GM12878 (cell line): ENCODE results near the gene SAMD3. TPM values are rescaled to one million over a fixed set of nuclear protein-coding genes. Genes with fewer than 3 reads are reported as not detected.

Source experiments
- ATAC-seq: fragments of 200-7000 bp; cut with Tn5 transposase; 3 replicates; pipeline ENCODE4 v1.9.1; 2020; ENCODE audit warnings: mild to moderate bottlenecking, moderate library complexity
- BruUV-seq: library from RNA; stranded (reverse); fragments of 400-500 nt; replicated peaks from 2 replicates; lab custom pipeline; 2021; lab: Mats Ljungman, UMichigan
- CTCF ChIA-PET: fragments of 300-600 bp; sonication (Branson Sonifier 250); formaldehyde crosslinking; extraction: SDS; loops from one replicate; lab custom pipeline; 2021; ENCODE audit warnings: inconsistent platforms; lab: Yijun Ruan, JAX
- POLR2A ChIA-PET: fragments of 350-600 bp; formaldehyde crosslinking; extraction: SDS; loops from one replicate; lab custom pipeline; 2021; ENCODE audit warnings: inconsistent platforms; lab: Charles Lee
- RAD21 ChIA-PET: fragments of 300-600 bp; sonication (Branson Sonifier 250); formaldehyde crosslinking; loops from one replicate; lab custom pipeline; 2023; ENCODE audit warnings: antibody characterized with exemption; ENCODE audit not compliant: unreplicated experiment; lab: Charles Lee
- SMC1A ChIA-PET: fragments of 300-600 bp; sonication (Branson Sonifier 250); formaldehyde crosslinking; loops from one replicate; lab custom pipeline; 2023; ENCODE audit not compliant: unreplicated experiment, uncharacterized antibody; lab: Charles Lee
- DNase-seq: peaks from one replicate; pipeline ENCODE4 v3.0.0-alpha.2; 2011; ENCODE audit warnings: low read depth, low spot score
- FAIRE-seq: peaks from 3 replicates; lab custom pipeline; 2011; peaks lifted over from hg19 to GRCh38; lab: Jason Lieb, UNC
- H2AFZ ChIP-seq: 2 replicates; pipeline ENCODE4 v1.6.0; 2011; ENCODE audit warnings: low read depth, low read length, control low read depth; ENCODE audit not compliant: control insufficient read depth
- H3K27ac ChIP-seq: 2 replicates; pipeline ENCODE4 v1.5.1; 2011; ENCODE audit warnings: control low read depth; ENCODE audit not compliant: control insufficient read depth, insufficient read depth
- H3K27me3 ChIP-seq, 2 experiments: replicated peaks in 1 of 2; 2 replicates each; pipeline versions ENCODE4 v1.6.0 to v1.6.1; 2011; ENCODE audit warnings: low read length in 1 of 2; ENCODE audit not compliant: control insufficient read depth in 2 of 2, insufficient read depth in 2 of 2
- H3K36me3 ChIP-seq, 2 experiments: 2 replicates each; pipeline ENCODE4 v1.5.1; 2011; ENCODE audit warnings: low read length in 1 of 2; ENCODE audit not compliant: control insufficient read depth in 2 of 2, insufficient read depth in 2 of 2
- H3K4me1 ChIP-seq: 2 replicates; pipeline ENCODE4 v1.6.1; 2011; ENCODE audit warnings: mild to moderate bottlenecking, low read length, moderate library complexity, mixed read lengths; ENCODE audit not compliant: control insufficient read depth, insufficient read depth
- H3K4me2 ChIP-seq: 2 replicates; pipeline ENCODE4 v1.6.0; 2011; ENCODE audit warnings: control low read depth; ENCODE audit not compliant: control insufficient read depth, insufficient read depth
- H3K4me3 ChIP-seq: fragments of 200-600 bp; sonication (generic); 2 replicates; pipeline ENCODE4 v1.5.1; 2016
- H3K79me2 ChIP-seq: 2 replicates; pipeline ENCODE4 v1.6.0; 2011; ENCODE audit warnings: low read length; ENCODE audit not compliant: control insufficient read depth, insufficient read depth
- H3K9ac ChIP-seq: 2 replicates; pipeline ENCODE4 v1.8.0; 2011; ENCODE audit warnings: low read length, control low read depth, mixed read lengths; ENCODE audit not compliant: control insufficient read depth, insufficient read depth
- H3K9me3 ChIP-seq: replicated peaks from 3 replicates; pipeline ENCODE4 v1.5.1; 2011; ENCODE audit warnings: mild to moderate bottlenecking, low read length; ENCODE audit not compliant: control insufficient read depth, insufficient read depth
- H4K20me1 ChIP-seq: 2 replicates; pipeline ENCODE4 v1.6.0; 2011; ENCODE audit not compliant: control insufficient read depth, insufficient read depth
- BMI1 ChIP-seq: fragments of 450-650 bp; IDR thresholded peaks from 2 replicates; pipeline ENCODE4 v1.6.1; 2016; ENCODE audit warnings: mild to moderate bottlenecking, moderate library complexity, borderline replicate concordance
- CBX5 ChIP-seq: sonication (generic); IDR thresholded peaks from 2 replicates; pipeline ENCODE4 v1.6.1; 2016; ENCODE audit warnings: low read depth, moderate library complexity, mild to moderate bottlenecking, inconsistent platforms
- CEBPB ChIP-seq, 2 experiments: fragments of 150-350 bp in 1 of 2; IDR thresholded peaks; 2 replicates each; pipeline ENCODE4 v1.6.1; 2012 to 2014; ENCODE audit warnings: low read depth in 2 of 2, low read length in 2 of 2, borderline replicate concordance in 1 of 2, inconsistent platforms in 1 of 2
- CUX1 ChIP-seq: IDR thresholded peaks from 2 replicates; pipeline ENCODE4 v1.6.1; 2012; ENCODE audit warnings: improper control_type of control experiment, low read depth, low read length; ENCODE audit not compliant: insufficient replicate concordance
- IRF5 ChIP-seq: fragments of 450-650 bp; IDR thresholded peaks from 2 replicates; pipeline ENCODE4 v1.6.1; 2017; ENCODE audit warnings: borderline replicate concordance
- POU2F2 ChIP-seq: IDR thresholded peaks from 3 replicates; pipeline ENCODE4 v1.6.1; 2011; ENCODE audit warnings: low read depth, mild to moderate bottlenecking, low read length, borderline replicate concordance
- REST ChIP-seq: IDR thresholded peaks from 2 replicates; pipeline ENCODE4 v1.6.1; 2012; ENCODE audit warnings: mild to moderate bottlenecking, low read depth, low read length
- ZNF687 ChIP-seq: fragments of 450-650 bp; IDR thresholded peaks from 2 replicates; pipeline ENCODE4 v1.6.1; 2017; ENCODE audit warnings: mild to moderate bottlenecking, moderate library complexity
- ZZZ3 ChIP-seq: IDR thresholded peaks from 2 replicates; pipeline ENCODE4 v1.6.1; 2011; ENCODE audit warnings: low read depth; ENCODE audit not compliant: control insufficient read depth, insufficient read length
- whole genome bisulfite sequencing: methylation state at CpG from one replicate; pipeline ENCODE4 v1.1.6; 2016; ENCODE audit warnings: low lambda C conversion rate; ENCODE audit not compliant: insufficient replicate concordance, insufficient coverage; ENCODE audit errors: missing lambda C conversion rate; 5-methylcytosine and 5-hydroxymethylcytosine counted together
- in situ Hi-C: fragments of 300-500 bp; cut with MboI; formaldehyde crosslinking; loops from 9 replicates; pipeline ENCODE4 v1.14.3; 2018; ENCODE audit warnings: mixed read lengths
- intact Hi-C: fragments of 100-400 bp; cut with micrococcal nuclease; formaldehyde crosslinking; loops from one replicate; pipeline ENCODE4 v1.14.2; 2022; ENCODE audit not compliant: unreplicated experiment
- polyA plus RNA-seq, 11 experiments: library from polyadenylated mRNA; depleted of rRNA in 4 of 11; unstranded in 6 of 11; stranded (reverse) in 5 of 11; fragments of >200 nt; fragmentation: Nextera tagmentation in 4 of 11; fragmentation: Illumina TruSeq in 1 of 11; extraction: Ambion mirVana in 4 of 11; extraction: Trizol in 1 of 11; gene quantifications; 1 replicate in 1 of 11; 2 replicates in 10 of 11; pipeline versions ENCODE4 v1.2.1 to v1.2.3, GENCODE V29; 2011 to 2016; ENCODE audit warnings: inconsistent platforms in 2 of 11, missing spikeins in 2 of 11, low read depth in 1 of 11
- total RNA-seq, 4 experiments: library from RNA; depleted of rRNA in 3 of 4; stranded (reverse); fragments of >200 nt in 3 of 4; fragmentation: Illumina TruSeq in 1 of 4; extraction: Trizol in 1 of 4; gene quantifications; 2 replicates each; pipeline versions ENCODE4 v1.2.1 to v1.2.3, GENCODE V29; 2013 to 2021

The SAMD3 gene
- total and polyA plus RNA-seq, 10 of the 15 experiments (the other 5 are each of a cell fraction or from before 2014, with no cell fraction given) = 0.04 to 2.3 (median 0.39) TPM; not detected in 2

- no TSS peak for BruUV-seq
- ATAC-seq (no peak), DNase-seq (no peak), FAIRE-seq (no peak)
- intact Hi-C loops (no loop called here), in situ Hi-C loops (no loop called here)
- no peaks in the 10 kb centered on the region for H3K4me1 ChIP-seq
- no peak overlapping the region for H3K27ac ChIP-seq
- no peaks in the 10 kb centered on the region for H3K9me3 ChIP-seq
- no peaks in the 10 kb centered on the region for H3K79me2 ChIP-seq
- WGBS = 47% methylated on average over 4 of the region's 4 CpGs
- no peak overlapping the region for H3K9ac ChIP-seq
- RAD21 ChIA-PET = no interaction called here
- no peak overlapping the region for H3K4me2 ChIP-seq
- H3K4me3 ChIP-seq = no peak overlapping the region
- no peak overlapping the region for H2AFZ ChIP-seq
- CTCF ChIA-PET = interaction anchor here (0.8 to 2.4 kb wide), 2 partner anchors 9 to 42 kb away, joined by 3 to 10 read pairs; no protein-coding TSS in a partner anchor
- H3K27me3 ChIP-seq = no peaks in the 10 kb centered on the region
- POLR2A ChIA-PET = no interaction called here
- H4K20me1 ChIP-seq = no peaks in the 10 kb centered on the region
- SMC1A ChIA-PET = interaction anchor here (1.8 kb wide), 1 partner anchor 25 kb away, joined by 4 read pairs; no protein-coding TSS in a partner anchor
- H3K36me3 ChIP-seq = no peaks in the 10 kb centered on the region
- TF ChIP-seq REST = no peak
- TF ChIP-seq ZZZ3 = no peak
- no peak for TF ChIP-seq ZNF687
- no peak for TF ChIP-seq BMI1
- no peak for TF ChIP-seq CBX5
- TF ChIP-seq POU2F2 = no peak
- TF ChIP-seq IRF5 = no peak
- TF ChIP-seq CUX1 = no peak
- TF ChIP-seq CEBPB (IDR thresholded peaks at IDR 0.05; ENCODE audit: borderline replicate concordance in 1 of 2, low read depth in 2 of 2, low read length in 2 of 2) = no peak
Measured at GRCh38 chr6:130240232-130240631, 17.5 kb upstream of the SAMD3 start.
